ENCODE results near the gene TSPAN18. TPM values are rescaled to one million over a fixed set of nuclear protein-coding genes. Genes with fewer than 3 reads are reported as not detected.

TSPAN18 gene
- total RNA-seq, 2 experiments from 2014 or later, result 38.7 to 42.3 TPM

DNA sequence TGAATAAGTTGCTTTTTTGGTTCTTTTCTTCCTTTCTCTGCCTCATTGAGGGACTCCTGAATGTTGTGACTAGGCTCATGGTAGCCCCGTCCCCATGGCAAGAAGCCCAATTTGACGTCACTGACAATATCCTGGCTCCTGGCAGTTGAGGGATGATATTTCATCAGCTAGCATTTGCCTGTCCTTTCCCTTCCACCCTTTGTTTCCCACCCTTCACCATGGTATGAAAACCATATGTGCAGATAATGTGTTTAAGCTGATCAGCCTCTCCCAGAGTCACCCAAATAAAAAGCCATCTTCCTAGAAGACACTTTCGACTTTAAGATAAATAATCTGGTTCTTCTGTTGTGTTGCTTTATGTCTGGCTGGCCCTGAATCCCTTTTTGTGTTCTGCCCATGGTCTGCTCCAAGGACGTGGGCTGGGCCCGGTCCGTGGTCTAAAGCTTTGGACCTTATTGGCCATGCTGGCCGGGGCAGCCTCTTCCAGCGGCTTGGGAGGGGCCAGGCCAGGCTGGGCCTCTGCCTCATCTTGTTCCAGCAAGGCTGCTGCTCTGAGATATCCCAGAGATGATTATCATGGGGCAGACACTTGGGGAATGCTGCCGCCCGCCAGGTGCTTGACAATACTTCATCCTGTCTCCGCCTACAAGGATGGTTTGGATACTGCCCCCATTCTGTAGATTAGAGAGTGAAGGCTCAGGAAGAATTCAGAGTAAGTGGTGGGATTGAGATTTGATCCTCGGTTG, 5.1 kb downstream of the TSPAN18 start:
- Mint-ChIP-seq H3K4me1 (peaks cover 37% of the 10 kb centered on the region), H3K9me3 (no peaks in the 10 kb centered on the region), H3K27ac (no peak overlapping the region), H3K36me3 (ENCODE audit: low read depth) (peaks cover 5% of the 10 kb centered on the region), H3K27me3 (peaks cover 12% of the 10 kb centered on the region), H3K4me3 (no peak overlapping the region)
- ChIA-PET CTCF (no interaction called here), POLR2A (no interaction called here)
- DNase-seq, result no peak

- Mint-ChIP-seq H3K9me3 (no peaks in the 10 kb centered on the region), H3K4me1 (peaks cover 41% of the 10 kb centered on the region), H3K36me3 (ENCODE audit: low read depth) (peaks cover 5% of the 10 kb centered on the region), H3K4me3 (no peak overlapping the region), H3K27ac (no peak overlapping the region), H3K27me3 (peaks cover 12% of the 10 kb centered on the region)
- no peak for DNase-seq
- ChIA-PET POLR2A (no interaction called here), CTCF (no interaction called here)
Measured at GRCh38 chr11:44732564-44732963, 5.8 kb downstream of the TSPAN18 start.

GRCh38 chr11:44733877-44734276, 7.1 kb downstream of the TSPAN18 start:
- Mint-ChIP-seq H3K27me3 (peaks cover 4% of the 10 kb centered on the region), H3K9me3 (no peaks in the 10 kb centered on the region), H3K27ac (no peak overlapping the region), H3K4me3 (no peak overlapping the region), H3K4me1 (peaks cover 29% of the 10 kb centered on the region), H3K36me3 (ENCODE audit: low read depth) (peaks cover 8% of the 10 kb centered on the region)
- no peak for DNase-seq
- ChIA-PET CTCF (no interaction called here), POLR2A (no interaction called here)

GRCh38 chr11:44734843-44735381, 8.2 kb downstream of the TSPAN18 start:
- ChIA-PET POLR2A (no interaction called here), CTCF (no interaction called here)
- DNase-seq, result no peak
- H3K9me3 Mint-ChIP-seq, result no peaks in the 10 kb centered on the region
- H3K4me3 Mint-ChIP-seq, result no peak overlapping the region
- no peaks in the 10 kb centered on the region for H3K27me3 Mint-ChIP-seq
- no peak overlapping the region for H3K27ac Mint-ChIP-seq
- peaks cover 18% of the 10 kb centered on the region for H3K4me1 Mint-ChIP-seq
- peaks cover 8% of the 10 kb centered on the region for H3K36me3 Mint-ChIP-seq (ENCODE audit: low read depth)

GRCh38 chr11:44736791-44737190, 10.0 kb downstream of the TSPAN18 start:
- ChIA-PET POLR2A (no interaction called here), CTCF (interaction anchor here (1.6 kb wide), 1 partner anchor 39 kb away, joined by 5 read pairs; no protein-coding TSS in a partner anchor)
- Mint-ChIP-seq H3K4me1 (peaks cover 5% of the 10 kb centered on the region), H3K9me3 (no peaks in the 10 kb centered on the region), H3K27ac (no peak overlapping the region), H3K4me3 (no peak overlapping the region), H3K36me3 (ENCODE audit: low read depth) (peaks cover 5% of the 10 kb centered on the region), H3K27me3 (no peaks in the 10 kb centered on the region)
- DNase-seq, result no peak

- POLR2A ChIA-PET, result interaction anchor here (1.2 kb wide), 1 partner anchor 29 kb away, joined by 3 read pairs; no protein-coding TSS in a partner anchor
Measured at GRCh38 chr11:44737245-44738085, 10.7 kb downstream of the TSPAN18 start.

GRCh38 chr11:44738791-44739190, 12.0 kb downstream of the TSPAN18 start:
- no peak overlapping the region for H3K4me3 Mint-ChIP-seq
- no peak for DNase-seq
- POLR2A ChIA-PET, result no interaction called here
- peaks cover 3% of the 10 kb centered on the region for H3K36me3 Mint-ChIP-seq (ENCODE audit: low read depth)
- H3K27ac Mint-ChIP-seq, result no peak overlapping the region
- no peaks in the 10 kb centered on the region for H3K9me3 Mint-ChIP-seq
- CTCF ChIA-PET, result no interaction called here
- no peaks in the 10 kb centered on the region for H3K27me3 Mint-ChIP-seq
- H3K4me1 Mint-ChIP-seq, result peaks cover 5% of the 10 kb centered on the region

More at GRCh38 chr11:44737245-44738085, 10.7 kb downstream of the TSPAN18 start:
- no peak overlapping the region for H3K4me3 Mint-ChIP-seq
- DNase-seq, result no peak
- no peak overlapping the region for H3K27ac Mint-ChIP-seq
- CTCF ChIA-PET, result interaction anchor here (1.6 kb wide), 1 partner anchor 38 kb away, joined by 5 read pairs; no protein-coding TSS in a partner anchor
- no peaks in the 10 kb centered on the region for H3K27me3 Mint-ChIP-seq
- H3K9me3 Mint-ChIP-seq, result no peaks in the 10 kb centered on the region
- H3K4me1 Mint-ChIP-seq, result peaks cover 5% of the 10 kb centered on the region
- H3K36me3 Mint-ChIP-seq (ENCODE audit: low read depth), result peaks cover 5% of the 10 kb centered on the region

- Mint-ChIP-seq H3K27ac (no peak overlapping the region), H3K27me3 (no peaks in the 10 kb centered on the region), H3K4me3 (no peak overlapping the region), H3K9me3 (no peaks in the 10 kb centered on the region), H3K36me3 (ENCODE audit: low read depth) (peaks cover 3% of the 10 kb centered on the region), H3K4me1 (peaks cover 5% of the 10 kb centered on the region)
- DNase-seq, result no peak
- ChIA-PET POLR2A (no interaction called here), CTCF (no interaction called here)
Measured at GRCh38 chr11:44740967-44741366, 14.2 kb downstream of the TSPAN18 start.

- H3K36me3 Mint-ChIP-seq (ENCODE audit: low read depth), result peaks cover 3% of the 10 kb centered on the region
Measured at GRCh38 chr11:44741976-44742375, 15.2 kb downstream of the TSPAN18 start.

GRCh38 chr11:44742508-44743246, 15.9 kb downstream of the TSPAN18 start:
- Mint-ChIP-seq H3K27me3 (no peaks in the 10 kb centered on the region), H3K9me3 (no peaks in the 10 kb centered on the region), H3K4me1 (peaks cover 7% of the 10 kb centered on the region), H3K36me3 (ENCODE audit: low read depth) (peaks cover 3% of the 10 kb centered on the region), H3K4me3 (no peak overlapping the region), H3K27ac (no peak overlapping the region)
- no peak for DNase-seq
- ChIA-PET POLR2A (no interaction called here), CTCF (no interaction called here)

More at GRCh38 chr11:44741976-44742375, 15.2 kb downstream of the TSPAN18 start:
- Mint-ChIP-seq H3K27me3 (no peaks in the 10 kb centered on the region), H3K4me3 (no peak overlapping the region), H3K4me1 (peaks cover 2% of the 10 kb centered on the region), H3K9me3 (no peaks in the 10 kb centered on the region), H3K27ac (no peak overlapping the region)
- no peak for DNase-seq
- POLR2A ChIA-PET, result no interaction called here
- CTCF ChIA-PET, result no interaction called here

- DNase-seq, result no peak
- Mint-ChIP-seq H3K9me3 (no peaks in the 10 kb centered on the region), H3K36me3 (ENCODE audit: low read depth) (peaks cover 2% of the 10 kb centered on the region), H3K4me3 (no peak overlapping the region), H3K27ac (no peak overlapping the region), H3K27me3 (no peaks in the 10 kb centered on the region), H3K4me1 (peaks cover 11% of the 10 kb centered on the region)
- CTCF ChIA-PET, result no interaction called here
- POLR2A ChIA-PET, result no interaction called here
Measured at GRCh38 chr11:44743326-44743725, 16.6 kb downstream of the TSPAN18 start.

- Mint-ChIP-seq H3K4me1 (peaks cover 11% of the 10 kb centered on the region), H3K9me3 (no peaks in the 10 kb centered on the region), H3K4me3 (no peak overlapping the region), H3K36me3 (ENCODE audit: low read depth) (no peaks in the 10 kb centered on the region), H3K27ac (no peak overlapping the region), H3K27me3 (no peaks in the 10 kb centered on the region)
- CTCF ChIA-PET, result no interaction called here
- POLR2A ChIA-PET, result no interaction called here
- no peak for DNase-seq
Measured at GRCh38 chr11:44743959-44744557, 17.3 kb downstream of the TSPAN18 start.

All from activated CD4-positive, alpha-beta memory T cell treated with anti-CD3 and anti-CD28 coated beads, Interleukin-2, amount 10 ng/mL, durations not matched to agents 7 days and 5 days (primary cell).